NB4 (cell line): Measurements from ENCODE around the gene INPP5E.

Experiments used
- POLR2A ChIP-seq: IDR thresholded peaks from 2 replicates; pipeline ENCODE4 v1.6.1; 2011; ENCODE audit warnings: mild to moderate bottlenecking; ENCODE audit not compliant: insufficient read length; ENCODE audit errors: extremely low read depth
- TF ChIP-seq, protein P1 (sequence below): IDR thresholded peaks from one replicate; pipeline ENCODE4 v1.5.1; 2012; ENCODE audit warnings: low read depth, low read length

GRCh38 chr9:136460772-136461325 lies 21.2 kb upstream of the INPP5E start:
- TF ChIP-seq, protein P1, sequence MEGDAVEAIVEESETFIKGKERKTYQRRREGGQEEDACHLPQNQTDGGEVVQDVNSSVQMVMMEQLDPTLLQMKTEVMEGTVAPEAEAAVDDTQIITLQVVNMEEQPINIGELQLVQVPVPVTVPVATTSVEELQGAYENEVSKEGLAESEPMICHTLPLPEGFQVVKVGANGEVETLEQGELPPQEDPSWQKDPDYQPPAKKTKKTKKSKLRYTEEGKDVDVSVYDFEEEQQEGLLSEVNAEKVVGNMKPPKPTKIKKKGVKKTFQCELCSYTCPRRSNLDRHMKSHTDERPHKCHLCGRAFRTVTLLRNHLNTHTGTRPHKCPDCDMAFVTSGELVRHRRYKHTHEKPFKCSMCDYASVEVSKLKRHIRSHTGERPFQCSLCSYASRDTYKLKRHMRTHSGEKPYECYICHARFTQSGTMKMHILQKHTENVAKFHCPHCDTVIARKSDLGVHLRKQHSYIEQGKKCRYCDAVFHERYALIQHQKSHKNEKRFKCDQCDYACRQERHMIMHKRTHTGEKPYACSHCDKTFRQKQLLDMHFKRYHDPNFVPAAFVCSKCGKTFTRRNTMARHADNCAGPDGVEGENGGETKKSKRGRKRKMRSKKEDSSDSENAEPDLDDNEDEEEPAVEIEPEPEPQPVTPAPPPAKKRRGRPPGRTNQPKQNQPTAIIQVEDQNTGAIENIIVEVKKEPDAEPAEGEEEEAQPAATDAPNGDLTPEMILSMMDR: no peak
- TF ChIP-seq POLR2A: no peak
